ENCODE results near the gene BICD2. TPM values are rescaled to one million over a fixed set of nuclear protein-coding genes. Genes with fewer than 3 reads are reported as not detected.

The BICD2 gene
- total and polyA plus RNA-seq, 7 donors: 21.6 to 44.4 (median 28.7) TPM

DNA sequence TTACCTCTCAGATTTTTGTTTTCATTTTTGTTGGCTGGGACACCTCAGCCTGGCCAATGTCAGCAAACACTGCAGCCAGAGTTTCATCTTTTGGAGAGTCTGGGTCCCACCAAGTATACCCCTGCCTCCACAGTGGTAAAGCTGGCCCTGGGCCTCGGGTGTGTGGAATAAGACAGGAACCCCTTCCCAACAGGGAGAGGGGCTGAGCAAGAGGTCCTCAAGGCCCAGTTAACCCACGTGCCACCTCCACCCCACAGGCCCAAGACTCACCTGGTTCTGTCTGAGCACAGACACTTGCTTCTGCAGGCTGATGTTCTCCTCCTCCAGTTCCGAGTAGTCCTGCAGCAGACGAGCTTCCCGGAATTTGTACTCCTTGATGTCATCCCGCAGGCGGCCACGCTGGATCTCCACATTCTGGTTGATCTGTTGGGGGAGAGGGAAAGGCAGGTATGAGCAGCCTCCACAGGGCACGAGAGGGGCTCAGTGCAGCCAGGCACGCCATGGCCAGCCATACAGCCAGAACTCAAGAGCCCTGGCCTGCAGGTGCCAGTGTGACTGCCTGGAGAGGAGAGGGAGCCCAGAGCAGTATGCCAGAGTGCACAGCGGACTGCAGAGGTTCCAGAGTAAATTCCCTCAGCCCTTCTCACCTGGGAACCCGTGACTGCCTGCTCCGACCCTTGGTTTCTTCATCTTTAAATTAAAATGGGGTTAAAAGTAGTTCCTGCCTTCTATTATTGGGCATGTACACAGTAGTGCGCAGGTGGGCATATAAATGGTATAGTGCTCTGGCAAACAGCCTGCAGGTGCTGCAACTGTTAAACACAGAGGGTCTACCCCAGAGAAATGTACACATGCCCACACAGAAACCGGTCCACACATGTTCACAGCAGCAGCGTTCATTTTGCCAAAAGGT lies 42.0 kb downstream of the BICD2 start:
- 88 to 94% (median 90%) methylated on average over 16 of the region's 16 CpGs for WGBS, 3 donors
- intact Hi-C loops (cut with DNase I): no loop called here

DNA sequence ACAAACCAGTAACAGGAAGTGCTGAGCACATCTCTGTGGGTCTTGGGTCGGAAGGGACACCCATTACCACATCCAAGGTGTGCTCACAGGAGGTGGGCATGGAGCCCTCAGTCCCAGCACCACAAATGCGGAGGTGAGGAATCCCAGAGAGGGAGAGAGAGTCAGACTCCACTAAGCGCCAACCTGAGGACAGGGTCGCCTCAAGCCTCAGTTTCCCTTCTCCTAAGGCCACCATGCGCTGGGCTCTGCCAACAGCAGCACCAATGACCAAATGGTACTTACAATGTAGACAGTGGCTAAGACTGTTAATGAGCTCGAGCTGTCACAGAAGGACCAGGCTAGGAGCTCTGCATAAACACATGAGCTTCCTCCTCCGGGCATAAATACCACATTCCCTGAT lies 43.1 kb downstream of the BICD2 start:
- no peak overlapping the region for H3K27ac ChIP-seq
- H3K27me3 ChIP-seq (ENCODE audit: insufficient read depth in 3 of 3, low read length in 2 of 3): no peaks in the 10 kb centered on the region
- H3K4me3 ChIP-seq: no peak overlapping the region
- WGBS, 3 donors: 86 to 88% (median 87%) methylated on average over 7 of the region's 7 CpGs
- H3K9me3 ChIP-seq: no peaks in the 10 kb centered on the region
- H3K36me3 ChIP-seq (ENCODE audit: insufficient read depth in 1 of 2, low read depth in 1 of 2): peaks cover 4 to 63% of the 10 kb centered on the region in 2 donors
- peaks cover 4% of the 10 kb centered on the region for H3K4me1 ChIP-seq
- ATAC-seq: no peak
- no peak for DNase-seq
- intact Hi-C loops (cut with DNase I): no loop called here
- TF ChIP-seq, protein P1, sequence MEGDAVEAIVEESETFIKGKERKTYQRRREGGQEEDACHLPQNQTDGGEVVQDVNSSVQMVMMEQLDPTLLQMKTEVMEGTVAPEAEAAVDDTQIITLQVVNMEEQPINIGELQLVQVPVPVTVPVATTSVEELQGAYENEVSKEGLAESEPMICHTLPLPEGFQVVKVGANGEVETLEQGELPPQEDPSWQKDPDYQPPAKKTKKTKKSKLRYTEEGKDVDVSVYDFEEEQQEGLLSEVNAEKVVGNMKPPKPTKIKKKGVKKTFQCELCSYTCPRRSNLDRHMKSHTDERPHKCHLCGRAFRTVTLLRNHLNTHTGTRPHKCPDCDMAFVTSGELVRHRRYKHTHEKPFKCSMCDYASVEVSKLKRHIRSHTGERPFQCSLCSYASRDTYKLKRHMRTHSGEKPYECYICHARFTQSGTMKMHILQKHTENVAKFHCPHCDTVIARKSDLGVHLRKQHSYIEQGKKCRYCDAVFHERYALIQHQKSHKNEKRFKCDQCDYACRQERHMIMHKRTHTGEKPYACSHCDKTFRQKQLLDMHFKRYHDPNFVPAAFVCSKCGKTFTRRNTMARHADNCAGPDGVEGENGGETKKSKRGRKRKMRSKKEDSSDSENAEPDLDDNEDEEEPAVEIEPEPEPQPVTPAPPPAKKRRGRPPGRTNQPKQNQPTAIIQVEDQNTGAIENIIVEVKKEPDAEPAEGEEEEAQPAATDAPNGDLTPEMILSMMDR (IDR thresholded peaks at IDR 0.05): no peak

More for the DNA sequence above, 42.0 kb downstream of the BICD2 start:
- Histone ChIP-seq H3K9me3 (no peaks in the 10 kb centered on the region), H3K27ac (no peak overlapping the region), H3K27me3 (ENCODE audit: insufficient read depth in 3 of 3, low read length in 2 of 3) (no peaks in the 10 kb centered on the region), H3K36me3 (ENCODE audit: insufficient read depth in 1 of 2, low read depth in 1 of 2) (peaks cover 4 to 56% of the 10 kb centered on the region in 2 donors), H3K4me3 (no peak overlapping the region), H3K4me1 (peaks cover 4% of the 10 kb centered on the region)
- TF ChIP-seq, protein P1 (IDR thresholded peaks at IDR 0.05): no peak
- no peak for ATAC-seq
- DNase-seq: no peak

DNA sequence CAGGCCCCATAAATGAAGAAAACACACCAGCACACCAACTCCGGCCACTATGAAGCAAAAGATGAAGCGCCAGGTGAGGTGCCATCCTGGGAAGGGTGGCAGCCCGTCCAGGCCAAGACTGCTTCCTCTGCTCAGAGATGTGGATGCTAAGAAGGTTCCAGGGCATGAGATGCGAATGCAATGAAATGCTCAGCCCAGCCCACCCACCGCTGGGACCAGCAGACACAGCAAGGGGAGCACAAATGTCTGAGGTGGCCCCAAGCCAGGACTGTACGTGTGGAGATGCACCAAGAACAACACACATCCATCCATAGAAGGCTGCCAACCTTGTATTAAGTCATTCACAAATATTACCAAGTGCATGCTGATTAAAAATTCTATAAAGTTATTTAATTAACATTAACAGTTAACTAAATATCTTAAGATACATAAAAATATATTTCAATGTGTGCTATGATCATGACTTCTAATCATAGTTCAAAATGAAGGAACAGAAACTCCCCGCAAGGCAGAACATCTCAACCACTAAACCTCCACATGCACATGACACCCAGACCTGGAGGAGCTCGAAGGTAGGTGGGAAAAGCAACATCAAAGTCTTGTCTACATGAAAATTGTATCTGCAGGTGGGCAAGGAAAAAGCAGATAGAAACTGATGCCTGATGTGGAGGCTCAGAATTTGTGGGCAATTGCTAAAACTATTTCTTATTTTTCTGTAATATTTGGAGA lies 43.7 kb downstream of the BICD2 start:
- no peaks in the 10 kb centered on the region for H3K27me3 ChIP-seq (ENCODE audit: insufficient read depth in 3 of 3, low read length in 2 of 3)
- DNase-seq (no peak), ATAC-seq (no peak)
- TF ChIP-seq, protein P1 (IDR thresholded peaks at IDR 0.05): no peak
- intact Hi-C loops (cut with DNase I): no loop called here
- peaks cover 4 to 68% of the 10 kb centered on the region in 2 donors for H3K36me3 ChIP-seq (ENCODE audit: insufficient read depth in 1 of 2, low read depth in 1 of 2)
- H3K4me3 ChIP-seq: no peak overlapping the region
- peaks cover 4% of the 10 kb centered on the region for H3K4me1 ChIP-seq
- no peaks in the 10 kb centered on the region for H3K9me3 ChIP-seq
- WGBS, 3 donors: 82 to 89% (median 85%) methylated on average over 8 of the region's 8 CpGs
- no peak overlapping the region for H3K27ac ChIP-seq

DNA sequence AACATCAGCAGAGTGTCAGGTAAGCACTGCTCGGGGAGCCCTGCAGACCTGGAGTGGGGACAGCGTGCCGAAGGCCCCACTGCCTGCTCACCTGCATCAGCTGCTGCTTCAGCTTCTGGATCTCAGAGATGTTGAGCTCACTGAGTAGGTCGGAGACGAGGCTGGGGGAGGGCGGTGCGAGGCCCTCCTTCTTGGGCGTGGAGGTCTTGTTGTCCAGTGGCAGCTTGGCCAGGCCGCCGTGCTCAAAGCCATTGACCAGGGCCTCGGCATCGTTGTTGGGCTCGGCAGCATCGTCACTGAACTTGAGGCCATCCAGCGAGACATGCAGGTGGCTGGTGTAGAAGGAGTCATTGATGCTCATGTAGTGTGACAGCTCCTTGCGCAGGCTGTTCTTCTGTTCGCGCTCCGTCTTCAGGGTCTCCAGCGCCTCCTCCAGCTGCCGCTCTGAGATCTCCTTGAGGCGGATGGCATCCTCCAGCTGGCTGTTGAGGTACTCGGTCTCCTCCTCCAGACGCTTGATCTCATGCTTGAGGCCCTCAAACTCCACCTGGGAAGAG lies 44.3 kb downstream of the BICD2 start:
- H3K27ac ChIP-seq: no peak overlapping the region
- TF ChIP-seq, protein P1 (IDR thresholded peaks at IDR 0.05): no peak
- intact Hi-C loops (cut with DNase I): no loop called here
- H3K4me1 ChIP-seq: peaks cover 4% of the 10 kb centered on the region
- peaks cover 4 to 75% of the 10 kb centered on the region in 2 donors for H3K36me3 ChIP-seq (ENCODE audit: insufficient read depth in 1 of 2, low read depth in 1 of 2)
- WGBS, 3 donors: 93 to 95% (median 94%) methylated on average over 23 to 24 of the region's 24 CpGs
- no peak for DNase-seq
- no peaks in the 10 kb centered on the region for H3K27me3 ChIP-seq (ENCODE audit: insufficient read depth in 3 of 3, low read length in 2 of 3)
- no peak for ATAC-seq
- no peaks in the 10 kb centered on the region for H3K9me3 ChIP-seq
- H3K4me3 ChIP-seq: no peak overlapping the region

Data from psoas muscle (tissue), 8 donors.